ENCODE results near the gene AQP1.

DNA sequence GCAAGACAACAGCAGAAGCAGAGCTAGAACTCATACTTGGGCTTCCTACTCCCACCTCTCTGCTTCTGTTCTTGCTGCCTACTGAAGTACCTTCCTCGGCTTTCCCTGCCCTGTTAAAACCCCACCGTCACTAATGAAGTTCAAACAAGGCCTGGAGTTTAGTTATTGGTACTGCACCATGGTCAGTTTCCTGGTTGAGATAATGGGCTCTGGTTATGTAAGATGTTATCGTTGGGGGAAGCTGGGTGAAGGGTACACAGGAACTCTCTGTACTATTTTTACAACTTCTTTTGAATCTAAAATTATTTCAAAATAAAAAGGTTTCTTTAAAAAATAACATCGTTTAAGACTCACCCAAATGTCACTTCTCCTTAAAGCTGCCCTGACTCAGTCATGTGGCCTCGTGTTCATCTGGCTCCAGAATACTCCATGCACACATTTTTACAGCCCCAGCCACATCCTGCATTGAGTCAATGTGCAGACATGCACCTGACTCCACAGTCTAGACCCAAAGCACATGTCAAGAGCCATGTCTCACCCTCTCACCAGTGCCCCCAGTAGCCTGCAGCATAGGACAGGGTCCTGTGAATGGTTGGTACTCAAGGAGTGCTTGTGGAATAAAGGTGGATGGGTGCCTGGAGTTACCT is 36.9 kb upstream of the AQP1 start:
- TF ChIP-seq, protein P1, sequence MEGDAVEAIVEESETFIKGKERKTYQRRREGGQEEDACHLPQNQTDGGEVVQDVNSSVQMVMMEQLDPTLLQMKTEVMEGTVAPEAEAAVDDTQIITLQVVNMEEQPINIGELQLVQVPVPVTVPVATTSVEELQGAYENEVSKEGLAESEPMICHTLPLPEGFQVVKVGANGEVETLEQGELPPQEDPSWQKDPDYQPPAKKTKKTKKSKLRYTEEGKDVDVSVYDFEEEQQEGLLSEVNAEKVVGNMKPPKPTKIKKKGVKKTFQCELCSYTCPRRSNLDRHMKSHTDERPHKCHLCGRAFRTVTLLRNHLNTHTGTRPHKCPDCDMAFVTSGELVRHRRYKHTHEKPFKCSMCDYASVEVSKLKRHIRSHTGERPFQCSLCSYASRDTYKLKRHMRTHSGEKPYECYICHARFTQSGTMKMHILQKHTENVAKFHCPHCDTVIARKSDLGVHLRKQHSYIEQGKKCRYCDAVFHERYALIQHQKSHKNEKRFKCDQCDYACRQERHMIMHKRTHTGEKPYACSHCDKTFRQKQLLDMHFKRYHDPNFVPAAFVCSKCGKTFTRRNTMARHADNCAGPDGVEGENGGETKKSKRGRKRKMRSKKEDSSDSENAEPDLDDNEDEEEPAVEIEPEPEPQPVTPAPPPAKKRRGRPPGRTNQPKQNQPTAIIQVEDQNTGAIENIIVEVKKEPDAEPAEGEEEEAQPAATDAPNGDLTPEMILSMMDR (IDR thresholded peaks at IDR 0.05) = no peak
- no peak for TF ChIP-seq POLR2A (IDR thresholded peaks at IDR 0.05)
- no peak for TF ChIP-seq EP300 (IDR thresholded peaks at IDR 0.05; ENCODE audit: low read depth)
